Uterus (tissue), 4 donors: ENCODE results near the gene SHISAL1. TPM values are rescaled to one million over a fixed set of nuclear protein-coding genes. Genes with fewer than 3 reads are reported as not detected.

Source experiments
- DNase-seq, 2 donors: peaks; one replicate each; pipeline ENCODE4 v3.0.0-alpha.2; 2019 to 2020
- H3K27ac ChIP-seq, 2 donors: fragments of 200-600 bp; sonication (generic); 1 replicate in 1 of 2; 2 replicates in 1 of 2; pipeline ENCODE4 v1.5.1; 2016 to 2018
- H3K27me3 ChIP-seq, 2 donors: fragments of 200-600 bp; sonication (generic); one replicate each; pipeline ENCODE4 v1.5.1; 2018 to 2019; ENCODE audit warnings: control low read depth in 1 of 2
- H3K36me3 ChIP-seq, 2 donors: fragments of 200-600 bp; sonication (generic); one replicate each; pipeline ENCODE4 v1.5.1; 2019; ENCODE audit warnings: control low read depth in 1 of 2
- H3K4me1 ChIP-seq, 2 donors: fragments of 200-600 bp; sonication (generic); one replicate each; pipeline ENCODE4 v1.5.1; 2018 to 2019; ENCODE audit warnings: control low read depth in 1 of 2
- H3K4me3 ChIP-seq, 2 donors: fragments of 200-600 bp; sonication (generic); 1 replicate in 1 of 2; 2 replicates in 1 of 2; pipeline ENCODE4 v1.5.1; 2018 to 2019; ENCODE audit warnings: mild to moderate bottlenecking in 1 of 2
- H3K9me3 ChIP-seq, 2 donors: fragments of 200-600 bp; sonication (generic); one replicate each; pipeline ENCODE4 v1.5.1; 2019; ENCODE audit warnings: control low read depth in 1 of 2
- POLR2A ChIP-seq, 2 donors: fragments of 450-650 bp; IDR thresholded peaks; one replicate each; pipeline ENCODE4 v1.6.1; 2016; ENCODE audit warnings: antibody characterized with exemption in 2 of 2, mild to moderate bottlenecking in 1 of 2, moderate library complexity in 1 of 2
- intact Hi-C: fragments of 100-400 bp; cut with DNase I; formaldehyde crosslinking; loops from one replicate; pipeline ENCODE4 v1.15.1; 2023; ENCODE audit warnings: low total_unique reads
- total RNA-seq, 4 donors: library from RNA; depleted of rRNA in 3 of 4; stranded (reverse); fragments of >200 nt in 3 of 4; gene quantifications; one replicate each; pipeline versions ENCODE4 v1.1.0 to v1.2.4, GENCODE V29; 2014 to 2023
- TF ChIP-seq, protein P1 (sequence below), 4 experiments: fragments of 200-600 bp in 2 of 4; fragments of 450-650 bp in 2 of 4; sonication (generic) in 2 of 4; IDR thresholded peaks; one replicate each; pipeline ENCODE4 v1.5.1; 2016 to 2019; ENCODE audit warnings: antibody characterized with exemption in 4 of 4, mild to moderate bottlenecking in 2 of 4, moderate library complexity in 1 of 4
- donor health status: DM: yes; HTN: yes; CAD: no.

SHISAL1 gene
- total RNA-seq, 4 donors from 2014 or later: 4.7 to 44.2 (median 22.9) TPM

GRCh38 chr22:44279069-44279360, 33.7 kb downstream of the SHISAL1 start:
- H3K4me3 ChIP-seq: no peak overlapping the region
- no peak overlapping the region for H3K27ac ChIP-seq
- H3K4me1 ChIP-seq: peaks cover 0 to 4% of the 10 kb centered on the region in 2 donors
- no peaks in the 10 kb centered on the region for H3K36me3 ChIP-seq
- H3K9me3 ChIP-seq: no peaks in the 10 kb centered on the region
- no peaks in the 10 kb centered on the region for H3K27me3 ChIP-seq
- no peak for TF ChIP-seq POLR2A (IDR thresholded peaks at IDR 0.05)
- TF ChIP-seq, protein P1, sequence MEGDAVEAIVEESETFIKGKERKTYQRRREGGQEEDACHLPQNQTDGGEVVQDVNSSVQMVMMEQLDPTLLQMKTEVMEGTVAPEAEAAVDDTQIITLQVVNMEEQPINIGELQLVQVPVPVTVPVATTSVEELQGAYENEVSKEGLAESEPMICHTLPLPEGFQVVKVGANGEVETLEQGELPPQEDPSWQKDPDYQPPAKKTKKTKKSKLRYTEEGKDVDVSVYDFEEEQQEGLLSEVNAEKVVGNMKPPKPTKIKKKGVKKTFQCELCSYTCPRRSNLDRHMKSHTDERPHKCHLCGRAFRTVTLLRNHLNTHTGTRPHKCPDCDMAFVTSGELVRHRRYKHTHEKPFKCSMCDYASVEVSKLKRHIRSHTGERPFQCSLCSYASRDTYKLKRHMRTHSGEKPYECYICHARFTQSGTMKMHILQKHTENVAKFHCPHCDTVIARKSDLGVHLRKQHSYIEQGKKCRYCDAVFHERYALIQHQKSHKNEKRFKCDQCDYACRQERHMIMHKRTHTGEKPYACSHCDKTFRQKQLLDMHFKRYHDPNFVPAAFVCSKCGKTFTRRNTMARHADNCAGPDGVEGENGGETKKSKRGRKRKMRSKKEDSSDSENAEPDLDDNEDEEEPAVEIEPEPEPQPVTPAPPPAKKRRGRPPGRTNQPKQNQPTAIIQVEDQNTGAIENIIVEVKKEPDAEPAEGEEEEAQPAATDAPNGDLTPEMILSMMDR (IDR thresholded peaks at IDR 0.05): no peak
- no peak for DNase-seq
- intact Hi-C loops: no loop called here

DNA sequence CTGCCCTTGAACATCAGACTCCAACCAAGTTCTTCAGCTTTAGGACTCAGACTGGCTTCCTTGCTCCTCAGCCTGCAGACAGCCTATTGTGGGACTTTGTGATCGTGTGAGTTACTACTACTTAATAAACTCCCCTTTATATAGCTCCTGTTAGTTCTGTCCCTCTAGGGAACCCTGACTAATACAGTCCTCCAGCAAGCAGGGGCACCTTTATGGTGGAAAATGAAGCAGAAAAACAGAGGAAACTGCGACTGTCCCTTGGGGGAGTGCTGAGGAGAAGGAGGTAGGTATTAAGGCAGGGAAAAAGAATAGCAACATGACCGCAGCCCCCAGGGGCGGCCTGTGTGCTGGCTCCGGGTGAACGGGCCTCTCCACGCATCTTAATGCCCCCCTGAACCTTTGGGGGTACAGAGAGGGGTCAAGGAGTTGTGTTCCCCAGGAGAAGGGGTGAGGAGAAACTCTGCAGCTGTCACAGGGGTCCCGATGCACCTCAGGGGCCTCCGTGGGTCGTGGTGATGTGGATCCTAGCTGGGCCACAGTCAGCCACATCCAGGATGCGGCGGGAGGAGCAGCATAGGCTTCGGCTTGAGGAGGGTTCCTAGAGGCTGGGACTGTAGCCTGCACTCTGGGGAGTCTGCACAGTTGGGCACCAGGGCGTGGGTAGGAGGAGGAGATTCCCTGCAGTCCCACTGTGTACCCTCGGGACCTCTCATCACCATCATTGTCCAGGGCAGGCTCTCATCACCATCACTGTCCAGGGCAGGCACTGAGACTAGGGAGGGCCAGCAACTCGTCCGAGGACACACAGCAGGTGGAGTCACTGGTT, 34.3 kb downstream of the SHISAL1 start:
- Histone ChIP-seq H3K27ac (no peak overlapping the region), H3K4me3 (no peak overlapping the region), H3K4me1 (peaks cover 0 to 4% of the 10 kb centered on the region in 2 donors), H3K36me3 (no peaks in the 10 kb centered on the region), H3K9me3 (no peaks in the 10 kb centered on the region), H3K27me3 (no peaks in the 10 kb centered on the region)
- intact Hi-C loops: no loop called here
- no peak for TF ChIP-seq POLR2A (IDR thresholded peaks at IDR 0.05)
- TF ChIP-seq, protein P1 (IDR thresholded peaks at IDR 0.05): no peak
- no peak for DNase-seq

DNA sequence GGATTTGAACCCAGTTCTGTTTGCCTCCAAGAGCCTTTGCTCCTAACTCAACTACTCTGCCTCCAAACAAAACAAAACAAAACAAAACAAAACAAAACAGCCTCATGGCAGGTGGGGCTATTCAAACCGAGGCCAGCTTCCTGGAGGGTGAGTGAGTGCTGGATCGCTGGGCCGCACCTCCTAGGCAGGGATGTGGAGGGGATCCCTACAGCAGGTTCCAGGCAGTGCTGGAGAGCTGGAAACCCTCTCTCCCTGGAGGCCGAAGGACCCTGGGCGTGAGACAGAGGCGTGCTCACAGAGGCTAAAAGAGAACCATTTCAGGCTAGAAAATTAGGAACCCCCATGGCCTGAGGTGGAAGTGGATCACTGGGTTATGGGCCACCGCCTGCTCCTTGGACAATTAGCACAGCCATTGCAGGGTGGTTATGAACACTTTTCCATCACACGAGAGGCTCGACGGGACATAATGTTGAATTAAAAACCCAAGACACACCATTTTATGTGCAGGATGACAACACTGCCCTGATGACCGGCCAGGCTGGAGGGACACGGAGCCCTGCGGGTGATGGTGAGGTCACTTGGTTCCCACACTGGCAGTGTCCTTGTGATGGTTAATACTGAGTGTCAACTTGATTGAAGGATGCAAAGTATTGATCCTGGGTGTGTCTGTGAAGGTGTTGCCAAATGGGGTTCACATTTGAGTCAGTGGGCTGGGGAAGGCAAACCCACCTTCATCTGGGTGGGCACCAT, 35.2 kb downstream of the SHISAL1 start:
- H3K4me3 ChIP-seq: no peak overlapping the region
- H3K36me3 ChIP-seq: no peaks in the 10 kb centered on the region
- no peaks in the 10 kb centered on the region for H3K9me3 ChIP-seq
- intact Hi-C loops: no loop called here
- TF ChIP-seq POLR2A (IDR thresholded peaks at IDR 0.05): no peak
- TF ChIP-seq, protein P1 (IDR thresholded peaks at IDR 0.05): no peak
- no peaks in the 10 kb centered on the region for H3K27me3 ChIP-seq
- peaks cover 0 to 4% of the 10 kb centered on the region in 2 donors for H3K4me1 ChIP-seq
- DNase-seq: no peak
- no peak overlapping the region for H3K27ac ChIP-seq

DNA sequence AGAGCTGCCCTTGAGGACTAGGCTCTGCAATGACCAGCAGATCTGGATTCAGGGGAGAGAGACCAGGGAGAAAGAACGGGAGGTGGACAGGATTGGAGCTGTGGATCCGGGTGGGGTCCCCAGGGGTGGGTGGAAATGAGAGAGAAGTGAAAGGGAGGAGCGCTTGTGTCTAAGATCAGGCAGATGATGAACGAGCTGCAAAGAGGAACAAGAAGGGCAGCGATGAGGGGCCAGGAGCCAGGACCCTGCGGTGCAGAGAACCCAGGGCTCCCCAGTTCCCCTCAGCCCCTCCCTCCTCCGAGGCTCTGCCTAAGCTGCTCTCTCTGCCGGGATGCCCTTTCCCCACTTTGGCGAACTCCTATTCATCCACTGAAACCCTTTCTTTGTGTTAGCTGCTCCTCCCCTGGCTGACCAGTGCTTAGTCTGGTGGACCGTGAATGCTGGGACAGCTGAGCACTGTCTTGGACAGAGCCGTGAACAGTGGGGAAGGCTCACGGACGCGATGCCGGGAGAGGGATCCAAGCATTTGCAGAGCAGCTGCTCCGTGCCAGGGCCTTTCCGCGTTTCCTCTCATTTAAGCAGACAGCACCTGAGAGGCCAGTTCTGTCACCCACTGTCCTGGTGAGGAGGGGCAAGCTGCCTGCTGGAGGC, 35.9 kb downstream of the SHISAL1 start:
- H3K27ac ChIP-seq: no peak overlapping the region
- intact Hi-C loops: no loop called here
- TF ChIP-seq POLR2A (IDR thresholded peaks at IDR 0.05): no peak
- TF ChIP-seq, protein P1 (IDR thresholded peaks at IDR 0.05): no peak
- H3K27me3 ChIP-seq: no peaks in the 10 kb centered on the region
- no peaks in the 10 kb centered on the region for H3K9me3 ChIP-seq
- no peak overlapping the region for H3K4me3 ChIP-seq
- H3K4me1 ChIP-seq: no peaks in the 10 kb centered on the region
- no peaks in the 10 kb centered on the region for H3K36me3 ChIP-seq
- no peak for DNase-seq

- intact Hi-C loops: no loop called here
- H3K36me3 ChIP-seq: no peaks in the 10 kb centered on the region
These were observed 36.7 kb downstream of the SHISAL1 start for GRCh38 chr22:44276041-44276440.

More at GRCh38 chr22:44276041-44276440, 36.7 kb downstream of the SHISAL1 start:
- Histone ChIP-seq H3K4me3 (no peak overlapping the region), H3K4me1 (no peaks in the 10 kb centered on the region), H3K9me3 (no peaks in the 10 kb centered on the region), H3K27ac (no peak overlapping the region), H3K27me3 (no peaks in the 10 kb centered on the region)
- TF ChIP-seq, protein P1 (IDR thresholded peaks at IDR 0.05): no peak
- no peak for TF ChIP-seq POLR2A (IDR thresholded peaks at IDR 0.05)
- DNase-seq: no peak
